ENCODE results near the gene NTN1. TPM values are rescaled to one million over a fixed set of nuclear protein-coding genes. Genes with fewer than 3 reads are reported as not detected.
"Not testable (repeated sequence)": the region's sequence is repeated elsewhere in the genome, so short reads cannot be mapped to it uniquely, and the experiment has no call there.

NTN1 gene
- total RNA-seq, 2 experiments from 2014 or later, result not detected

DNA sequence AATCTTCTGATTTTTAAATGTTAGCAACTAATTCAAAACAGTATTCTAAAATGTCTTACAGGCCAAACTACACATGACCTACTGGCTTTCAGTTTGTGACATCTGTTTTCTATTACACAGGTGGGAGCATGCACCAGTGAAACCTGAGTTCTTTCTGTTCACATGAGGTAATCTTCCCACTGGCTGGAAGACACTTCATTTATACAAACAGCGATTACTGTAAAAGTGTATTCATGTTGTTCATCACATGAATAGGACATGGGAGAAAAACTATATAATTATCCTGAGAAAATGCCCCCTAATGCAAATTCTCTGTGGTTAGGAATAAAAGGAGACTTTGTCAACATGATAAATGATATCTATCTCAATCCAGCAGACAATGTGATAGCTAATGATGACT is 44.7 kb upstream of the NTN1 start:
- Histone ChIP-seq H2AFZ (ENCODE audit: low read length) (no peak overlapping the region), H4K20me1 (ENCODE audit: insufficient read depth, low read length) (no peaks in the 10 kb centered on the region), H3K4me1 (ENCODE audit: insufficient read depth, low read length, poor library complexity, severe bottlenecking) (no peaks in the 10 kb centered on the region), H3K4me3 (ENCODE audit: low read depth, low read length, poor library complexity, severe bottlenecking) (no peak overlapping the region), H3K79me2 (ENCODE audit: insufficient read depth, low read depth, low read length) (no peaks in the 10 kb centered on the region), H3K9me3 (ENCODE audit: low read length) (no peaks in the 10 kb centered on the region), H3K36me3 (ENCODE audit: insufficient read depth, low read length) (no peaks in the 10 kb centered on the region), H3K9me2 (ENCODE audit: insufficient read depth, low read length) (no peaks in the 10 kb centered on the region), H3K27ac (ENCODE audit: low read depth, low read length, poor library complexity, severe bottlenecking) (no peak overlapping the region), H3K4me2 (ENCODE audit: low read length) (no peak overlapping the region)
- ChIA-PET CTCF (ENCODE audit: unreplicated experiment) (no interaction called here), POLR2A (no interaction called here)
- intact Hi-C loops (cut with micrococcal nuclease; ENCODE audit: unreplicated experiment), result no loop called here
- no peak for TF ChIP-seq EZH2phosphoT487 (IDR thresholded peaks at IDR 0.05; ENCODE audit: borderline replicate concordance, low read depth, low read length)
- TF ChIP-seq, protein P1, sequence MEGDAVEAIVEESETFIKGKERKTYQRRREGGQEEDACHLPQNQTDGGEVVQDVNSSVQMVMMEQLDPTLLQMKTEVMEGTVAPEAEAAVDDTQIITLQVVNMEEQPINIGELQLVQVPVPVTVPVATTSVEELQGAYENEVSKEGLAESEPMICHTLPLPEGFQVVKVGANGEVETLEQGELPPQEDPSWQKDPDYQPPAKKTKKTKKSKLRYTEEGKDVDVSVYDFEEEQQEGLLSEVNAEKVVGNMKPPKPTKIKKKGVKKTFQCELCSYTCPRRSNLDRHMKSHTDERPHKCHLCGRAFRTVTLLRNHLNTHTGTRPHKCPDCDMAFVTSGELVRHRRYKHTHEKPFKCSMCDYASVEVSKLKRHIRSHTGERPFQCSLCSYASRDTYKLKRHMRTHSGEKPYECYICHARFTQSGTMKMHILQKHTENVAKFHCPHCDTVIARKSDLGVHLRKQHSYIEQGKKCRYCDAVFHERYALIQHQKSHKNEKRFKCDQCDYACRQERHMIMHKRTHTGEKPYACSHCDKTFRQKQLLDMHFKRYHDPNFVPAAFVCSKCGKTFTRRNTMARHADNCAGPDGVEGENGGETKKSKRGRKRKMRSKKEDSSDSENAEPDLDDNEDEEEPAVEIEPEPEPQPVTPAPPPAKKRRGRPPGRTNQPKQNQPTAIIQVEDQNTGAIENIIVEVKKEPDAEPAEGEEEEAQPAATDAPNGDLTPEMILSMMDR (conservative IDR thresholded peaks at IDR 0.05; ENCODE audit: low read length), result no peak
- BruUV-seq (replicated peaks), result no TSS peak
- DNase-seq (ENCODE audit: low spot score), result no peak

DNA sequence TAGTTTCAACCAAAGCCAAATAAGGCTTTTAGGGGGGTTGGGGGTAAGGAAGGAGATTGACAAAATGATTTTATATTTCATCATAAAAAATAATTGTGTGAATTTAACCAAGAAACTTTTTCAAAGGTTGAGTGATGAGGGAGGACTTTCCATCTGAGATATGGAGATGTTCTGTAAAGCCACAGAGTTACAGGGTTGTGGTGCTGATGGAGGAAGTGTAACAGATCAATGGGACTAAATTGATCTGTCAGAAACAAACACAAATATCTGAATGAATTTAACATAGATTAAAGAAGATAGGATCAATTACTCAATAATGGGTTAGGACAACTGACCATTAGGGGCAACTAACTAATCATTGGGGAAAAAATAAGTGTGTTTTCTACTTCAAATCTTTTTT is 41.6 kb upstream of the NTN1 start:
- H4K20me1 ChIP-seq (ENCODE audit: insufficient read depth, low read length), result no peaks in the 10 kb centered on the region
- BruUV-seq (replicated peaks), result no TSS peak
- no peak for TF ChIP-seq EZH2phosphoT487 (IDR thresholded peaks at IDR 0.05; ENCODE audit: borderline replicate concordance, low read depth, low read length)
- TF ChIP-seq, protein P1 (conservative IDR thresholded peaks at IDR 0.05; ENCODE audit: low read length), result no peak
- H3K4me2 ChIP-seq (ENCODE audit: low read length), result no peak overlapping the region
- H3K9me3 ChIP-seq (ENCODE audit: low read length), result no peaks in the 10 kb centered on the region
- CTCF ChIA-PET (ENCODE audit: unreplicated experiment), result no interaction called here
- H3K4me3 ChIP-seq (ENCODE audit: low read depth, low read length, poor library complexity, severe bottlenecking), result no peak overlapping the region
- POLR2A ChIA-PET, result no interaction called here
- no peaks in the 10 kb centered on the region for H3K4me1 ChIP-seq (ENCODE audit: insufficient read depth, low read length, poor library complexity, severe bottlenecking)
- H3K36me3 ChIP-seq (ENCODE audit: insufficient read depth, low read length), result no peaks in the 10 kb centered on the region
- intact Hi-C loops (cut with micrococcal nuclease; ENCODE audit: unreplicated experiment), result no loop called here
- H3K9me2 ChIP-seq (ENCODE audit: insufficient read depth, low read length), result no peaks in the 10 kb centered on the region
- no peaks in the 10 kb centered on the region for H3K79me2 ChIP-seq (ENCODE audit: insufficient read depth, low read depth, low read length)
- no peak overlapping the region for H3K27ac ChIP-seq (ENCODE audit: low read depth, low read length, poor library complexity, severe bottlenecking)
- H2AFZ ChIP-seq (ENCODE audit: low read length), result no peak overlapping the region
- DNase-seq (ENCODE audit: low spot score), result no peak

DNA sequence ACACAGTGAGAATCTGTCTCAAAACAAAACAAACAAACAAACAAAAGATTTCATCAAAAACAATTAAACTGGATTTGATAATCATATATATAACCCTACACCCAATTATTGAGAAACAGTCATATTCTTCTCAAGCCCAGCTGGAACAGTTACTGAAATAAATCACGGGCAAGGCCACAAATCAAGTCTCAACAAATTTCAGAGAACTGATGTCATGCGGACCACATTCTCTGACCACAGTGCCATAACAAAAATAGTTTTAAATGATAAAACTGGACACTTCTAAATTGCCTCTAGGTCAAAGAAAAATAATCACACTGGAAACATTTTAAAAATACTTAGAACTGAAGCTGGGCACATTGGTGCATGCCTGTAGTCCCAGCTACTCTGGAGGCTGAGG is 39.9 kb upstream of the NTN1 start:
- intact Hi-C loops (cut with micrococcal nuclease; ENCODE audit: unreplicated experiment), result no loop called here
- POLR2A ChIA-PET, result no interaction called here
- H3K27ac ChIP-seq (ENCODE audit: low read depth, low read length, poor library complexity, severe bottlenecking), result no peak overlapping the region
- no peaks in the 10 kb centered on the region for H3K79me2 ChIP-seq (ENCODE audit: insufficient read depth, low read depth, low read length)
- H3K4me3 ChIP-seq (ENCODE audit: low read depth, low read length, poor library complexity, severe bottlenecking), result no peak overlapping the region
- DNase-seq (ENCODE audit: low spot score), result no peak
- H3K4me1 ChIP-seq (ENCODE audit: insufficient read depth, low read length, poor library complexity, severe bottlenecking), result peaks cover 14% of the 10 kb centered on the region
- TF ChIP-seq, protein P1 (conservative IDR thresholded peaks at IDR 0.05; ENCODE audit: low read length), result no peak
- no peak for TF ChIP-seq EZH2phosphoT487 (IDR thresholded peaks at IDR 0.05; ENCODE audit: borderline replicate concordance, low read depth, low read length)
- BruUV-seq (replicated peaks), result no TSS peak
- no peaks in the 10 kb centered on the region for H3K9me2 ChIP-seq (ENCODE audit: insufficient read depth, low read length)
- no peaks in the 10 kb centered on the region for H3K36me3 ChIP-seq (ENCODE audit: insufficient read depth, low read length)
- H2AFZ ChIP-seq (ENCODE audit: low read length), result no peak overlapping the region
- no peaks in the 10 kb centered on the region for H3K9me3 ChIP-seq (ENCODE audit: low read length)
- CTCF ChIA-PET (ENCODE audit: unreplicated experiment), result interaction anchor here (0.6 kb wide), 1 partner anchor 771 kb away, joined by 3 read pairs; the partner anchor contains the start of gene AURKB
- H4K20me1 ChIP-seq (ENCODE audit: insufficient read depth, low read length), result no peaks in the 10 kb centered on the region
- H3K4me2 ChIP-seq (ENCODE audit: low read length), result no peak overlapping the region

DNA sequence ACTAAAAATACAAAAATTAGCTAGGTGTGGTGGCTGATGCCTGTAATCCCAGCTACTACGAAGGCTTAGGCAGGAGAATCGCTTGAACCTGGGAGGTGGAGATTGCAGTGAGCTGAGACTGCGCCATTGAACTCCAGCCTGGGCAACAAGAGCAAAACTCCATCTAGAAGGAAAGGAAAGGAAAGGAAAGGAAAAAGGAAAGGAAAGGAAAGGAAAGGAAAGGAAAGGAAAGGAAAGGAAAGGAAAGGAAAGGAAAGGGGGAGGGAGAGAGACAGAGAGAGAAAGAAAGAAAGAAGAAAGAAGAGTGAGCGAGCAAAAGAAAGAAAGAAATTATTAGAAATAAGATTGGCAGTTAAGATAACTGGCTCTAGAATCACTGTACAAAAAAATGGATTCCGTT is 37.1 kb upstream of the NTN1 start:
- H3K4me2 ChIP-seq (ENCODE audit: low read length); H3K9me3 ChIP-seq (ENCODE audit: low read length); H4K20me1 ChIP-seq (ENCODE audit: insufficient read depth, low read length); CTCF ChIA-PET (ENCODE audit: unreplicated experiment); H3K4me3 ChIP-seq (ENCODE audit: low read depth, low read length, poor library complexity, severe bottlenecking); H3K36me3 ChIP-seq (ENCODE audit: insufficient read depth, low read length); H3K27ac ChIP-seq (ENCODE audit: low read depth, low read length, poor library complexity, severe bottlenecking); DNase-seq (ENCODE audit: low spot score); H2AFZ ChIP-seq (ENCODE audit: low read length); intact Hi-C loops (cut with micrococcal nuclease; ENCODE audit: unreplicated experiment); H3K9me2 ChIP-seq (ENCODE audit: insufficient read depth, low read length); H3K79me2 ChIP-seq (ENCODE audit: insufficient read depth, low read depth, low read length); BruUV-seq (replicated peaks): not testable (repeated sequence)
- POLR2A ChIA-PET, result interaction anchor here (0.6 to 0.7 kb wide), 2 partner anchors 68 to 252 kb away, joined by 3 to 4 read pairs; no protein-coding TSS in a partner anchor
- peaks cover 14% of the 10 kb centered on the region for H3K4me1 ChIP-seq (ENCODE audit: insufficient read depth, low read length, poor library complexity, severe bottlenecking)

Measured in OCI-LY7 (cell line).